Fibroblast of skin of abdomen (primary cell): ENCODE data around the gene AGMAT.

Experiments used
- DNase-seq: peaks from one replicate; pipeline ENCODE4 v3.0.0-alpha.2; 2013

The AGMAT gene

DNA sequence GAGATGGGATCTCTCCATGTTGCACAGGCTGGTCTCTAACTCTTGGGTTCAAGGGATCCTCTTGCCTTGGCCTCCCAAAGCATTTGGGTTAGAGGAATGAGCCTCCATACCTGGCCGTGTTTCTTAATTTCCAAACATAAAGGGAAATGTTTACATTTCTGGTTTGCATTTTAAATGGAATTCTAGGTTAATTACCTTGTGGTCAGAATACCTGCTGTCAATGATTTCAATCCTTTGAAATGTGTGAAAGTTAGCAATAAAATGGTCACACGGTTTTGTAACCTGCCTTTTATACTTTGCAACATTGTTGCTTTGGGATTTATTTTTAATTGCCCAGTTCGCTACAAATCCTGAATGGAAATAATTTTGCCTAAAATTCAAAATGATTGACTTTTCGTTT, 26.3 kb downstream of the AGMAT start:
- no peak for DNase-seq

DNA sequence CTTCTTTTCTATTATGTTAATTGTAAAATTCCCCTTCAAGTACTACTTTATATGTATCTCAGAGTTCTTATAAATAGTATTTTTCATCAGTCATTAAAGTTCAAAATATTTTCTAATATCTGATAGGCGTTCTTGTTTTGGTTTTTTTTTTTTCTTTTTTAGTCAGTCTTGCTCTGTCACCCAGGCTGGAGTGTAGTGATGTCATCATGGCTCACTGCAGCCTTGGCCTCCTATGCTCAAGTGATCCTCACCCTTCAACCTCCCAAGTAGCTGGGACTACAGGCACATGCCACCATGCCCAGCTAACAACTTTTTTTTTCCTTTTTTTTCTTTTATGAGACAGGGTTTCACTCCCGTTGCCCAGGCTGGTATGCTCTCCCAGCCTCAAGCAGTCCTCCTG, 27.3 kb downstream of the AGMAT start:
- DNase-seq: no peak

DNA sequence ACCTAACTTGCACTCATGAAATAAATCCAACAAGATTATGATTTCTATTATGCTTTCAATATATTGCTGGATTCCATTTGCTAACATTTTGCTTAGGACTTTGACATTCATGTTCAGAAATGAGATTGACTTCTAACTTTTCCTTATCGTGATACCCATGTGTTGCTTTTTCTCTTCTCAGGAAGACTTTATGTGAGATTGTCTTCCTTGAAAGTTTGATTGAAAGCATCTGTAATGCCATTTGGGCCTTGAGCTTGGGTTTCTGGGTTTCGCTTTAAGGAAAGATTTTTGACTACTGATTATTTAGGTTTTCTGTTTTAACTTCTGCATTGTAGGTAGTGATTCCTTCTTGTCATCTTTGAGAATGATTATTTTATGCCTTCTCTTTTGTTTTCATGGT, 27.8 kb downstream of the AGMAT start:
- DNase-seq: no peak

DNA sequence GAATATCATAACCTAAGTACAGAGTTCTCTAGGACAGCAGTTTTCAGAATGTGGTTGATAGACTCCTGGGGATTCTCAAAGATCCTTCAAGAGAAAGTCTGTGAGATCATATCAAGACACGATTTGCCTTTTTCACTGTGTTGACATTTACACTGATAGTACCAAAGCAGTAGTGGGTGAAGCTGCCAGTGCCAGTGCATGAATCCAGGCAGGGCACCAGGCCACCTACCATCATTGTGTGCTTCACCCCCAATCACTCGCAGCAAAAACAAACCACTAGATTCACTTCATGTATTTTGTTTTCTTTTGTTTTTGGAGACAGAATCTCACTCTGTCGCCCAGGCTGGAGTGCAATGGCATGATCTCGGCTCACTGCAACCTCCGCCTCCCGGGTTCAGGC, 34.3 kb downstream of the AGMAT start:
- DNase-seq: no peak

DNA sequence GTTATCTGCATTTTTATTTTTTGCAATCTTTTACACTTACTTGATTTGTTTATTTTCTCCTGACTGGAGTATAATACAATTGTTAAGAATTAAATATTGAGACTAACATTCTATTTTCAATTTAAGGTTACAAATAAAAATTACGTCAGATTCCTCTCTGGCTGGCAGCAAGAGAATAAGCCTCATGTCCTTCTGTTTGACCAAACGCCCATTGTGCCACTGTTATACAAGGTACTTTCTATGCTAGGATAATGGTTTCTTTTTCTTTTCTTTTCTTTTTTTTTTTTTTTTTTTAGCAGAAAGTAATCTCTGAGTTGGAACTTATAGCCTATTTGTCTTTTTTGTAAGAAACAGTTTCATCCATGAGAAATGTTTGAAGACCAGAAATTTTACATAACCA, 38.2 kb downstream of the AGMAT start:
- no peak for DNase-seq

DNA sequence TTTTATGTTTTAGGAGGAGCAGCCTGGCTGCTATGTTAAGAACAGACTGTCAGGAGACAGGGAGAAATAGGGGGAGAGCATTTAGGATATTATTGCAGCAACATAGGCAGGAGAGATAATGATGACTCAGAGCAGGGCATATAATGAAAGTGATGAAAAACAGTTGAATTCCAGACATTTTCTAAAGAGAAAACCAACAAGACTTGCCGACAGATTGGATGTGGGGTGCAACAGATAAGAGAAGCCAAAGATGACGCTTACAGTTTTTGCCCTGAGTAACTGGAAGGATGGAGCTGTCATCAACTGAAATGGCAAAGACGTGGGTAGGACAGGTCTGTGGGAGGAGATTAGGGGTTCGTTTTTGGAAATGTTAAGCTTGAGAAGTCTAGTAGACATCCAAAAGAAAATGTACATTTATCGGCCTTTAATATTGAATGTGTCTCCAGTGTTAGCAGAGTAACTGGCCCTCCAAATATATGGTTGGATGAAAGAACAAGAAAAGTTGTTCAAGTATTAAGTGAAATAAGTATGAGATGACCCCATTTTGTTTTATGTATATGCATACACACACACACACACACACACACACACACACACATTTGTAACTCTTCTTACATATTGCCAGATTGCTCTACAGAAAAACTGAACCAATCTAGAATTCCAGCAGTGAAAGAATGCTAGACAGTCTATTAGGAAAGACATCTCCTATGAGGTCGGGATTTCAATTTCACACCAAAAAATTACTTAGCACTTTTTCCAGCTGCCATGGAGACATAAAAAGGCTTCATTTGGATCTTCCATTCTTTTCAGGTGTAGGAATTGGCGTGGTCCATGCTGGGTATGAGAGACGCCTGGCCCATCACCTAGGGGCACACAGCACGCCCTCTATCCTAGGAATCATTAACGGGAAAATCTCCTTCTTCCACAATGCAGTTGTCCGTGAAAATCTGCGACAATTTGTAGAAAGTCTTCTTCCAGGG, 41.0 kb downstream of the AGMAT start:
- DNase-seq: peak; percentile 70

DNA sequence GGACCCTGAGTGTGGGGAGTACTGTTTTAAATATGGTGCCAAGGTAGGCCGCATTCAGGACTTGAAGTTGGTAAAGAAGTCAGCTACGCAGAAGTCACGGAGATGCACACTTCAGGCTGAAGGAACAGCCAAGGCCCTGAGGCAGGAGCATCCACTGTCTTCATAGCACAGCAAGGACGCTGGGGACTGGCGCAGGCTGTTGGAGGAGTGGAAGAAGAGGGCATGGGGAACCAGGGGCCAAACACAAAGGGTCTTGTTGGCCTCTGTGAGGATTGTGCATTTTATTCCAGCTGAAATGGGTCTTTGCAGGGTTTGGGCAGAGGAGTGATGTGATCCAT, 41.6 kb downstream of the AGMAT start:
- DNase-seq: no peak

DNA sequence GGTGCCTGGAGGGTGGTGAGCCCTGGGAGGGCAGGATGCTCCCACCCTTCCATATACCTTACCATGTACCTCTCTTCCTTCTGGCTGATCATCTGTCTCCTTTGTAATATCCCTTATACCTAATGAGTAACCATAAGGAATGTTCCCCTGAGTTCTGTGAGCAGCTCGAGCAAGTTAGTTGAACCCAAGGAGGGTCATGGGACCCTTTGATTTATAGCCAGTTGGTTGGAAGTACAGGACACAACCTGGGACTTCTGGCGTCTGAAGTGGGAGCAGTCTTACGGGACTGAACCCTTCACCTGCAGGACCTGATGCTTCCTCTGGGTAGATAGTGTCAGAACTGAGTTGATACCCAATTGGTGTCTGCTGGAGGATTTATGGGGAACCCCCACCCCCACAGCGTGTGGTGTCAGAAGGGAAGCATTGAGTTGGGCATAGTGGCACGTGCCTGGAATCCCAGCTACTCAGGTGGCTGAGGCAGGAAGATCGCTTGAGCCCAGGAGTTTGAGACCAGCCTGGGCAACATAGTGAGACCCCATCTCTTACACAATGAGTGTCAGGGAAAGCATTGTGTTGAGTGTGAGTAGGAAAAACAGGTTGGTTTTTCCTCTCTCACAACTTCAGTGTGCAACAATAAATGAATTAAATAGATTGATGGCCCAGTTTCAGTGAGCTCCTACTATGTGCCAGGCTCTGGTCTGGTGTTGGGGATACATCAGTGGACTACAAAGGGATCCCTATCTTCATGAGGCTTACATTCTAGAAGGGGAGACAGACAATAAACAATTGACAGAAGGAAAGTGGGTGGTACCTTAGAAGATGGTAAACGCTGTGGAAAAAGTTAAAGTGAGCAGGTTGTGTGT, 42.2 kb downstream of the AGMAT start:
- DNase-seq: no peak

DNA sequence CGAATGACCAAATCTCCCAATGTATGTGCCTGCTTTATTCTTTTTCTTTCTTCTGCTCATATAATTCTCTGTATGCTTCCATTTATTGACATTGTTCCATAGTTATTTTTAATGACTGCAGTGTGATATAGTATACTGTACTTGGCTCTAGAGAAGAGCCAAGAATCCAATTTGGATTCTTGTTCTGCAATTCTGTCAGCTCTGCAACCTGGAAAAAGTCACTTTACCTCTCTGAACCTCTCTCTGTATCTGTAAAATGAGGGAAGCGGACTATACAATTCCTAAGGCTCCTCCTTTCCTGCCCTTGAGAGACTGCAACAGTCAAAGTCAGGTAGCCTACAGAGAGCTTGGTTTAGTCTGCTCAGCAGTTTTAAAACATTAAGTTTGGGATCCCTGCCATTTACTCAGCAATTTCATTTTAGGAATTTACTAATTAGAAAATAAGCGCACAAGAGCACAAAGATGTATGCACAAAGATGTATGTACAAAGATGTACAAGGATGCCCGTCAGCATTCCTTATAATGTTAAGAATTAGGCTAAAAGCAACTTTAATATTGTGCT, 43.5 kb downstream of the AGMAT start:
- DNase-seq: no peak

DNA sequence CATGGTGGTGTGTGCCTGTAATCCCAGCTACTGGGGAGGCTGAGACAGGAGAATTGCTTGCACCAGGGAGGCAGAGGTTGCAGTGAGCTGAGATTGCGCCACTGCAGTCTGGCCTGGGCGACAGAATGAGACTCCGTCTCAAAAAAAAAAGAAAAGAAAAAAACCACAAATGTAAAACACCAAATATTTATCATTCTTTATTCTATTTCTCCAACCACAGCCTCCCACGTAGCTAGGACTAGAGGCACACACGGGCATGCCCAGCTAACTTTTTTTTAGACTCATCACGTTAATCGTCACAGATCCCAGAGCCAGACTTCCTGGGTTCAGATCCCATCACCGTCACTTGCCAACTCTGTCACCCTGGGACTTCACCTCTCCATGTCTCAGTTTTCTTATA, 44.7 kb downstream of the AGMAT start:
- peak; percentile 57 for DNase-seq

DNA sequence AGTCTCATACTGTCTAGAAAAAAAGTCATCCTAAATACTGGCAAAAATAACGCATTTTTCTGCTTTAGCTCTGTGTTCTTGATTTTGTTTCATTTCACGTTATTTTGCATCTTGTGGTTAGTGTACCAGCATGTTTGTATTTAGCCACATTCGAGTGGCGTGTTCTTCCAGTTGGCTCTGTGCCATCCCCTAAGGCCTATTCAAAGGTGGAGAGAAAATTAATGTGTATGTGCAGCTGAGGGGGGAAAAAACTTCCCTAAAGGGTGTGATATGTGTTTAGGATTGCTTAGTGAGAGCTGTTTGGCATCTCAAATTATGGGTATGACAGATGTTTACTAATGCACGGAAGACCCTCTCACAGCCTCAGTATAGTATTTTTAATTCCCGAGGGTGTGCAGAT, 46.1 kb downstream of the AGMAT start:
- DNase-seq: no peak

DNA sequence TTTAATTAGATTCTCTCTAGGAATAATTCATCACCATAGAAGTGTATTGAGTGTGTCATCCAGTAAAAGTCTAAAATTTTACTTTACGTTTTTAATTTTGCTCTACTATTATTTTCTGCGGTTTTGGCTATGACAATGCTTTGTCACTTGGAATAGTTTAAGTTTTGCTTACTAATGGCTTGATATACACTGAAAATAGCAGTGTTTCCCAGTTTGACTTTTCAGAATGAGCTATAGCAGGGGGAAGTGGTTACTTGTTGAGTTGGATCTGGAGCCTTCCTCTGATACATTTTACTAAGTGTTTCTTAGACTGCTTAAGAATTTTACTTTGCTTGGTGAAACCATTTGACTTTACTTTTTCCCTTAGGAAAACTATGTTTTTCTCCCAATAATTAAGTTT, 53.2 kb downstream of the AGMAT start:
- no peak for DNase-seq

DNA sequence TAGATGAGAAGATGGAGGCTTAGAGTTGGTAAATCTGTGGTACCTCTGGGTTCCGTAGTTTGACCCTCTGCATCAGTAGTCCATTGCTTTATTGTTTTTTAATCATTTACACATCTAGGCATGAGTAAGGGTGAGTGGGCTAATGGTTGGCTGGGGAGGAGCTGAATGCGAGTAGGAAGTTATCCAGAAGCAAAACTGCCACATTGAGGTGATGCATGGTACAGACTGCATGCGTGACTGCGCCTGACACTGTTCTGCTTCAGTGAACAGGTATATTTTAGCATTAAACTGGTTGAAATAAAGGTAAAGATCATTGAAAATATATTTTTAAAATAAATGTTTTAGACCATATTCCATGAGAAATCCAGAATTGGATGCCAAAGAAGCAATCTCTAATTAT, 53.8 kb downstream of the AGMAT start:
- no peak for DNase-seq

DNA sequence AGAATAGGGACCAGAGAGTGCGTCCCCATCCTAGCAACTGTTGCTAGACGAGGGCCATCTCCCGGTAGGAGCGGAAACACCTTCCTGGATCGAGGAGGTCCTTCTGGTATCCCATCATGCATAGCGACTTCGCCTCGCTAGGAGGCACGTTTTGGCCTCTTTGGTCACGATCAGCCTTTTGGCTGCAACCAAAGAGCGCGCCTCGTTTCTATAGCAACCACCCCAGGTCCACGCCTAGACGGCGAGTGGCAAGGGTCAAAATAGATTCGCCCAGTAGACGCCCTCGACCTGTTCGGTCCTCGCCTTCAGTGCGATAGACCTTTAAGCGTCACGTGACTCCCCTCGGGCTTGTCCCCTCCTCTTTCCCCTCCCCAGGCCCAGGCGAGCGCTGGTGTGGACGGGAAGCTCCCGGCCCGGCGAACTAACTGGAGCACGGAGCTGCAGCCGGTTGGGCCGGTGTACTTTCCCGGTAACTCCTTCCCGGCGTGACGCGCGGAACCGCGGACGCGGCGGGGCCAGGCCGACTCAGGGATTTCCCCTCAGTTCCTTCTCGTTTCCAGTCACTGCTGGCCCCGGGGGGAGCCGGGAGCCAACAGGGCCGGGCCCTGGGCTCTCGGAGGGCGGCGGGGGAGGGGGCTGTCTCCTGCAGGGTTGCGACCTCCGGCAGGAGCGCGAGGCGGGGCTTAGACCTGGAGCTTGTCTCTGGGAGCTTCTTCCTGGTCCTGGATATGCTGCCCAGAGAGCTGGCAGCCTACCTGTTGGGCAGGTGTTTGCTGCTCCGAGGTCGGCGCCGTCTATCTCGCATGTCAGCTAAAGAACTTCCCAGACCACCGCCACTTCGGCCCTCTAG, 58.1 kb downstream of the AGMAT start, which contains the start of gene DNAJC16:
DNAJC16 (plus strand) TSS at position 359 of the 850 bp plus-strand sequence. CDS start 2,258 bp downstream, outside the sequence.
- DNase-seq: peak; percentile 100

DNA sequence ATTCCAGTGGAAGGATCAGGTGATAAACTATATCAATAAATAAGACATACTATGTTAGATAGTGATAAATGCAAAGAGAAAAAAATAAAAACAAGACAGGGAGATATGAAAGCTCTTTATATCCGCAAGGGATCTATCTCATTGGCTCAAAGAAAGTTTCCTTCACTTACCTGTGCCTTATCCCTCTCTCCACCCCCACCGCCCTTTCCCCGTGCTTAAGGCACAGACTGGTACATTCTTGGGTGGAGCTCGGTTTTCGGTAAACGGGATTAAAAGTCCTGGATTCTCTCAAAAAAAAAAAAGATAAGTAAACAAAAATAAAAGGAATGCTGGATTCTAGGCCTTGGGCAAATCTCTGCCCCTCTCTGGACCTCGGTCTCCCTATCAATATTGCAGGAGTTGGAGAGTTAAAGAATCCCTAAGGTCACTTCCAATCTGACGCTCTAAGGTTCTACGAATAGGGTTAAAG, 58.8 kb downstream of the AGMAT start:
- no peak for DNase-seq

DNA sequence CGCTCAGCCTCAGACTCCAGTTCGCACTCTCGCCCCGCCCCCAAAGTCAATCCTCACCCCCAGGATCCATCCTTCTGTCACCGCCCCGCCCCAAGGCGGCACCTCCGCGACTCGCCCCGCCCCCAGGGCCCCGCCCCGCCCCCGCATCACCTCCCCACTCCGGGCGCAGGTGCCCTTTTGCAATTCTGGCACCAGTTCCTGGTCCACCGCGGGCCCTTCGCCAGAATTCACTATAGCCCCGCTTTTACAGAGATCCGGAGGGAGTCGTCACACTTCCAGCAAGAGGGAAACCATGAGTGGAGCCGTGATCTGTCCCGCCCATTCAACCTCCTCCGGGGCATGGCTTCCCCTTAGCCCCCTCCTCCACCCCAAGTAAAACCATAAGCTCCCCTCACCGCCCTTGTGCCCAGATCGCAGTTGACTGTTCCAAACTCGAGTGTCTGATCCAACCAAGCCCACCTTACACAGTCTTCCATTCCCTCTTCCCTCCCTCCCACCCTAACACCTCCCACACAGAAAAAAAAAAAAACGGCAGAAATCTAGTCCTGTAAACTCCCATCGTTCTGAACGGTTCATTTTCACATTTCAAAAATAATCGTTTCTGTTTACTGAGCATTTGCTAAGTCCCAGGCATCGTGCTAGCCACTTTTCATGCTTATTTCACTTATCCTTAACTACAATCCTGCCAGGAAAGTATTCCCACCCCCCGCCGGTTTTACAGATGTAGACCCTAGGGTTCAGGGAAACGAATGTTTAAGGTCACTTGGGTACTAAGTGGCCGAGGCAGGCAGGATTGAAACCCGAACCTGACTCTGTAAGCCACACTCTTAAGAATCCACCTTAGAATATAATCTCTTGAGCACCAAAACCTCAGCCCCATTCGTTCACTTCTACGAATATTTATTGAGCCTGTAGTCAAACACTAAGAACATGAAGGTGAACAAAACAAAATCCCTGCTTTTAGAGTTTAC, 59.5 kb downstream of the AGMAT start:
- no peak for DNase-seq

DNA sequence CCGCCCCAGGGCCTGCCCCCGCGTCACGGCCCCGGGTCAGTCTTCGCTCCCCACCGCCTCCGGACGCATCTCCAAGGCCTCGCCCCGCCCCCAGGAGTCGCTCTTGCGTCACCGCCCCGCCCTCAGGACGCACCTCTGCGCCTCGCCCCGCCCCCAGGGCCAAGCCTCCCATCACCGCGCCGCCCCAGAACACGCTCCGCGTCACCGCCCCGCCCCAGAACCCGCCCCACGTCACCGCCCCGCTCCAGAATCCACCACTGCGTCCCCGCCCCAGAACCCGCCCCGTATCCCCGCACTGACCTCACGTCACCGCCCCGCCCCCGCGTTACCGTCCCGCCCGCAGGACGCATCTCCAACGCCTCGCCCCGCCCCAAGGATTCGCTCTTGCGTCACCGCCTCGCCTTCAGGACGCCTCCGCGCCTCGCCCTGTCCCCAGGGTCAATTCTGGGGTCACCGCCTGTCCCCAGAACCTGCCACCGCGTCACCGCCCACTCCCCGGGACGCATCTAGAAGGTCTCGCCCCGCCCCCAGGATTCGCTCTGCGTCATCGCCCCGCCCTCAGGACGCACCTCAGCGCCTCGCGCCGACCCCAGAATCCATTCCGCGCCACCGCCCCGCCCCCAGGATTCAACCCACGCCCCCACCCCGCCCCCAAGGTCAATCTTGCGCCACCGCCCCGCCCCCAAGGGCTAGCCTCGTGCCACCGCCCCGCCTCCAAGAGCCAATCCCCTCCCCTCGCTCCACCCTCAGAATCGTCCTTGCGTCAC, 60.4 kb downstream of the AGMAT start:
- peak; percentile 99 for DNase-seq

DNA sequence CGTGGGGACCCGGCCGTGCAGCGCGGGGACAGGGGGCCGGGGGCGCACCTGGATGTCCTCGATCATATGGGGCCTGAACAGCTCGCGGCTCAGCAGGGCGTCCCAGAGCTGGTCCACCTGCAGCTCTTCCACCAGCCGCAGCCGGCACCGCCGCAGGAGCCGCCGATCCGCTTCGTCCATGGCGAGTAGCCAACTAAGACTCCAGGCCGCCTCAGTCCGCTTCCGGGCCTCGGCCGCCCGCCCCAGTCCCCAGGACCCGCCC, 60.9 kb downstream of the AGMAT start, which contains the start of gene CASP9:
CASP9 (minus strand) TSS at position 195 of the 262 bp plus-strand sequence; CDS start at position 180, 15 bp downstream.
- no peak for DNase-seq

DNA sequence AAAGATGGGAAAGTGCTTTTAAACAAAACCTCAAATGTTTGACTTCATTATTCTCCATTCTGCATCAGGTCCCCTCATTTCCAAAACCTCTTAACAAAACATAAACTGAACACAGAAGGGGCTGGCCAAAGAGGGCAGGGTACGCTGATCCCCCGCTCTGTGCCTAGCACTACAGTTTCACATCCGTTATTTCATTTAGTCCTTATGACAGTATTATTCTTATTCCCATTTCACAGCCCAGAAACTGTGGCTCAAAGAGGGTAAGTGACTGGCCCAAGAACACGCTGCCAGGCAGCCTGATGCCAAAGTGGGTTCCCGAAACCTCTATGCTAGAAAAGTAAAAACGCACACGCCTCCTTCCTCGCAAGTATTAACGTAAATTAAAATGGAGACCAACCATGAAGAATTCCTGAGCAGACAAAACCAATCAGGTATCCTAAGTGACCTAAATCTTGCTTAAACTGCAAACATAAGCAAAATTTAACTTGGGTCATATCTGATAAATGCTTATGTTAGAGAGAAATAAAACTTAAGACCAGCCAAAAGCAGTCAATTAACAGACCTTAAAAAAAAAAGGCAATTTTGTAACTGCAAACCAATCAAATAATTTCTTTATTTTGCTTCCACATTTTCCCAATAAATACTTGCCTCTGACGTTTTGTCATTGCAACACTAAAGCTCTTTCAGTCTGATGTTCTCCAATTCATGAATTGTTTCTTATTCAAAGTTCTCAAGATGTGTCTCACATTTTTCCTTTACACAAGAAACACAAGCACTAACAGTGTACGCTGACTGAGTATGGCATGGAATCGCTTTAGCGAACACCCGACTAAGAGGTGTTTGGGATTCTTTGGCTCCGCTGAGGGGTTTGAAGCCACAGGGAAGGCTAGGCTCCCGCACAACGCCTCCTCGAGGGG, 61.5 kb downstream of the AGMAT start:
- no peak for DNase-seq
